GM12864 (cell line): ENCODE measurements around the gene BST1.

Experiments
- DNase-seq: peaks from one replicate; pipeline ENCODE4 v3.0.0-alpha.2; 2011; ENCODE audit warnings: low read depth
- H3K4me3 ChIP-seq: 2 replicates; pipeline ENCODE4 v1.5.1; 2011; ENCODE audit warnings: mild to moderate bottlenecking, low read depth, low read length, control low read depth
- TF ChIP-seq, protein P1 (sequence below): IDR thresholded peaks from 2 replicates; pipeline ENCODE4 v1.5.1; 2011; ENCODE audit warnings: low read depth, mild to moderate bottlenecking, moderate library complexity, low read length, control low read depth, inconsistent platforms; ENCODE audit errors: missing control alignments

BST1 gene

DNA sequence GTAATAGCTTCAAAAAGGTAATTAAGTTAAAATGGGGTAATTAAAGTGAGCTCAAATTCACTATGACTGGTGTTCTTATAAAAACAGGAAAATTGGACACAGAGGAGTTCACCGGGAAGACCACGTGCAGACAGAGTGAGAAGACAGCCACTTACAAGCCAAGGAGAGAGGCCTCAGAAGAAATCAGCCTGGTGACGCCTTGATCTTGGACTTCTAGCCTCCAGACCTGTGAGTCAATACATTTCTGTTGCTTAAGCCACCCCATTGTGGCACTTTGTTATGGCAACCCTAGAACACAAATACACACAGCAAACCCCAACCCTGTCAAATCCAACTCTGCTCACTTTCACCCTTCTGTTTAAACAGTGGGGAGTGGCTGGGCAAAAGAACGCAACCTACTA, 71.2 kb downstream of the BST1 start:
- no peak for DNase-seq
- TF ChIP-seq, protein P1, sequence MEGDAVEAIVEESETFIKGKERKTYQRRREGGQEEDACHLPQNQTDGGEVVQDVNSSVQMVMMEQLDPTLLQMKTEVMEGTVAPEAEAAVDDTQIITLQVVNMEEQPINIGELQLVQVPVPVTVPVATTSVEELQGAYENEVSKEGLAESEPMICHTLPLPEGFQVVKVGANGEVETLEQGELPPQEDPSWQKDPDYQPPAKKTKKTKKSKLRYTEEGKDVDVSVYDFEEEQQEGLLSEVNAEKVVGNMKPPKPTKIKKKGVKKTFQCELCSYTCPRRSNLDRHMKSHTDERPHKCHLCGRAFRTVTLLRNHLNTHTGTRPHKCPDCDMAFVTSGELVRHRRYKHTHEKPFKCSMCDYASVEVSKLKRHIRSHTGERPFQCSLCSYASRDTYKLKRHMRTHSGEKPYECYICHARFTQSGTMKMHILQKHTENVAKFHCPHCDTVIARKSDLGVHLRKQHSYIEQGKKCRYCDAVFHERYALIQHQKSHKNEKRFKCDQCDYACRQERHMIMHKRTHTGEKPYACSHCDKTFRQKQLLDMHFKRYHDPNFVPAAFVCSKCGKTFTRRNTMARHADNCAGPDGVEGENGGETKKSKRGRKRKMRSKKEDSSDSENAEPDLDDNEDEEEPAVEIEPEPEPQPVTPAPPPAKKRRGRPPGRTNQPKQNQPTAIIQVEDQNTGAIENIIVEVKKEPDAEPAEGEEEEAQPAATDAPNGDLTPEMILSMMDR: no peak
- H3K4me3 ChIP-seq: no peak overlapping the region

DNA sequence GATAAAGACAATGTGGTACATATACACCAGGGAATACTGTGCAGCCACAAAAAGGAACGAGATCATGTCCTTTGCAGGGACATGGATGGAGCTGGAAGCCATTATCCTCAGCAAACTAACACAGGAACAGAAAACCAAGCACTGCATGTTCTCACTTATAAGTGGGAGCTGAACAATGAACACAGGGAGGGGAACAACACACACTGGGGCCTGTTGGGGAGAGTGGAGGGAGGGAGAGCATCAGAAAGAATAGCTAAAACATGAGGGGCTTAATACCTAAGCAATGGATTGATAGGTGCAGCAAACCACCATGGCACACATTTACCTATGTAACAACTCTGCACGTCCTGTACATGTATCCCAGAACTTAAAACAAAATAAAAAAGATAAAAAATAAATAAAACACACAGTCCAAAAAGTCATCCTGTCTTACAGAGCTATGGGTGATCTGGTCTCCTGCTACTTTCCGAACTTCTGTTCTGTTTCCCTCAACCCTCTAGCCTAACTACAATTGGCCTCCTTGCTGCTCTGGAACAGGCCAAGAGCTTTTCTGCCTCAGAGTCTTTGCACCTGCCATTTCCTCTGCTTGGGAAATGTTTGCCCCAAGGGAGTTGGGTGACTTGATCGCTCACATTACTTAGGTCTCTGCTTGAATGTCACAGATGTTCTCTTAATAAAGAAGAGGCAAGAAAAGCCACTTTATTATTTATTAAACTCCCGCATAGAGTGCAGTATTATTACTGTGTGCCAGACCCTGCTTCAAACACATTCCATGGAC, 74.2 kb downstream of the BST1 start:
- TF ChIP-seq, protein P1: no peak
- DNase-seq: no peak
- H3K4me3 ChIP-seq: no peak overlapping the region

DNA sequence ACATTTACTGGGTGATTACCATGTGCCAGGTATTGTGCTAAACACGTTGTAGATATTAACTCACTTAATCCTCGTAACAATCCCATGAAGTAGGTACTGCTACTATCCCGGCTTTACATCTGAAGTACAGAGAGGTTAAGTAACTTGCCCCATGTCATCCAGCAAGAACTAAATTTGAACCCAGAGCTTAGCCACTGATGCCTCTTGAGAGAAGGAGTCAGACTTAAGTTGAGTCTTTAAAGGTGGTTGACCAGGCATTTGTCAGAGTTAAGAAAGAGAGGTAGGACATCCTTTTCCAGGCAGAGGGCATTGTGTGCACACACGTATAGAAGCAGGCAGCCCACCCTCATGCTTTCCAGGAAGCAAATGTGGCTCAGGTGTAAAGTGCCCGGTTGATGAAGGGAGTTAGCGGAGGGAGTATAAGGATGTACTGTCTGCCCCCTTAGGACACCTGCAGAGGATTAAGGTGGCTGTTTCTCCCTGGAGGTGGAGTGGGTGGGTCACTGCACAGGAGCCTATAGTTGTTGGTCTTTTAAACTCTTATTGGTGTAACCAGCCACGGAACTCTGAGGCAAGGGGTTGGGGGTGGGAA, 74.9 kb downstream of the BST1 start:
- TF ChIP-seq, protein P1: no peak
- no peak for DNase-seq
- H3K4me3 ChIP-seq: peak overlapping the region; percentile 76

DNA sequence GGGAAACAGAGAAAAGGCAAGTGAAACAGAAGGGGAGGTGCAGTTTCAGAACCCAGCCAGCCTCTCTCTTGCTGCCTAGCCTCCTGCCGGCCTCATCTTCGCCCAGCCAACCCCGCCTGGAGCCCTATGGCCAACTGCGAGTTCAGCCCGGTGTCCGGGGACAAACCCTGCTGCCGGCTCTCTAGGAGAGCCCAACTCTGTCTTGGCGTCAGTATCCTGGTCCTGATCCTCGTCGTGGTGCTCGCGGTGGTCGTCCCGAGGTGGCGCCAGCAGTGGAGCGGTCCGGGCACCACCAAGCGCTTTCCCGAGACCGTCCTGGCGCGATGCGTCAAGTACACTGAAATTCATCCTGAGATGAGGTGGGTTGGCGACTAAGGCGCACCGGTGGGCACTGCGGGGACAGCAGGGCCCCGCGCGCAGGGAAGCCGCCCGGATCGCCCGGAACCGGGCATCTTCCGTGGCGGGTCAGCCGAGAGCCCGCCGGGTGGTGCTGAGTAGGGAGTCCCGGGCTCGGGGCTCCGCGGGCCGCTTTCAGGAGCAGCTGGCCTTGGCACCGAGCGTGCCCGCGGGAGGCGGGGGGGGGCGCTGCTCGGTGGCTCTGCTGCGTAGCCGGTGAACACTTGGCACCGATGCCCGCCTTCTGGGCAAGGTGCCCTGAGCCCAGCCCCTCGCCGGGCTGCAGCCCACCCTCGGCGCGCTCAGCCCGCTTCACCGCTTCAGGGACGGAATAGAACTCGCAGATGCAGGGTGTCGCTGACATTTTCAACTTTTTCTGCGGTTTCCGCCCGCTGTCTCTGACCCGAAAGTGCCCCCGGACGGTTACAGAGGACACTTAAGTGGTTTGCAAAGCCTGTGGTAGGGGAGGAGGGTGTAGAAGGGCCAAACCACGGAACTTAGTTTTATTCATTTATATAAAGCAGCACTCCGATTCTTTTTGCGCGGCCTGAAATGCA, 75.7 kb downstream of the BST1 start, which contains the start of gene CD38:
Gene CD38, plus strand, starts transcription at position 40 of the 953 bp plus-strand sequence. Its CDS starts 87 bp downstream, at position 127.
- TF ChIP-seq, protein P1: no peak
- peak; percentile 78 for DNase-seq
- H3K4me3 ChIP-seq: peak within 1 kb of the TSS; percentile 76

GRCh38 chr4:15779306-15779705, 76.4 kb downstream of the BST1 start:
- peak overlapping the region; percentile 76 for H3K4me3 ChIP-seq
- no peak for DNase-seq
- TF ChIP-seq, protein P1: no peak

DNA sequence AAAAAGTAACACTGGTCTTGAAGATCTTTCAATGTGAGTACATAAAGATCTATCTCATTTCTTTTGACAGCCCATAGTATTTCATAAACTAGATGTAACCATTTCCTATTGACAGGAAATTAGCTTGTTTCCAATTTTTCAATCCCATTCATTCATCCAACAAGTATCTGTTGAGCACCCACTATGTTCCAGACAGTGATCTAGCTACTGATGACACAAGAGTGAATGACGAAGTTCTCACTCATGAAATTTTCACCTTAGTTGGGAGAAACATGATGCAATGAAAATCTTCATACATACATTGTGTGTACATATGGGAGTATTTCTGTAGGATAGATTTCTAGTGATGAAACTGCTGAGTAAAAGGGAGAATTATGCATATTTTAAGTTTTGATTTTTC, 76.9 kb downstream of the BST1 start:
- H3K4me3 ChIP-seq: peak overlapping the region; percentile 76; the same call in 1 of the 2 replicates
- TF ChIP-seq, protein P1: no peak
- DNase-seq: no peak
